ENCODE measurements around the gene GGT1.
"Not testable (repeated sequence)": the region's sequence is repeated elsewhere in the genome, so short reads cannot be mapped to it uniquely, and the experiment has no call there.

Gene GGT1

DNA sequence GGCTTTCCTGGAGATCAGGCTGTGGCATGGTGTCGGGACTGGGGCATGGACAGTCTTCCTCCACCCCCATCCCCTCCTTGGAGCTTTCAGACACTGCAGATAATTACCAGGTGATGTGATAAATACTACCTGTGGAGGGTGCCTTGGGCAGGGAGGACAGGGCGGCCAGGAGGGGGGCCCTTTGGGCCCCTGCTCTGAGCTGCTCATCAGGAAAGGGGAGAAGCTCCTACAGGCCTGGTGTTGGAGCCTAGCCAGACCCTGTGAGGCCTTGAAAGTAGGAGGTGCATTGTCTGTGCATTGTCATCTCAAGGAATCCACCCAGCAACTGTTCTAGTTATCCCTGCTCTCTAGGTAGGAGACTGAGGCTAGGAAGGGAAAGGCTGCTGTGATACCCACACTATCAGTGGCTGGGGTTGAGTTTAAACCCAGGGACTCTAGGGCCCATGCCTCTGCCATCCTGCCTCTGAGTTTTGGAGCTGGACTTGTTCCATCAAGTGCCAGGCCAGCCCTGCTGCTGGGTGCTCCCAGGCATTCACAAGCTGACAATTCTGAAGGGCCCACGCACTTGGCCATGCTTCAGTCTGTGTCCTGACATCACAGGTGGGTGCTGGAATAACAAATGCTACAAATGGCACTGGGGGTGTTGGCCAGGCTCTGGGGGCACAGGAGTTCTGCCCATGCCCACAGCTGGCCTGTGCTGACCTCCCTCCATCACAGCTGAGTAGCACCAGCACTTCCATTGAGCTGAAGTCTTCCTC lies 2.9 kb upstream of the GGT1 start:
- DNase-seq, ATAC-seq: not testable (repeated sequence)

DNA sequence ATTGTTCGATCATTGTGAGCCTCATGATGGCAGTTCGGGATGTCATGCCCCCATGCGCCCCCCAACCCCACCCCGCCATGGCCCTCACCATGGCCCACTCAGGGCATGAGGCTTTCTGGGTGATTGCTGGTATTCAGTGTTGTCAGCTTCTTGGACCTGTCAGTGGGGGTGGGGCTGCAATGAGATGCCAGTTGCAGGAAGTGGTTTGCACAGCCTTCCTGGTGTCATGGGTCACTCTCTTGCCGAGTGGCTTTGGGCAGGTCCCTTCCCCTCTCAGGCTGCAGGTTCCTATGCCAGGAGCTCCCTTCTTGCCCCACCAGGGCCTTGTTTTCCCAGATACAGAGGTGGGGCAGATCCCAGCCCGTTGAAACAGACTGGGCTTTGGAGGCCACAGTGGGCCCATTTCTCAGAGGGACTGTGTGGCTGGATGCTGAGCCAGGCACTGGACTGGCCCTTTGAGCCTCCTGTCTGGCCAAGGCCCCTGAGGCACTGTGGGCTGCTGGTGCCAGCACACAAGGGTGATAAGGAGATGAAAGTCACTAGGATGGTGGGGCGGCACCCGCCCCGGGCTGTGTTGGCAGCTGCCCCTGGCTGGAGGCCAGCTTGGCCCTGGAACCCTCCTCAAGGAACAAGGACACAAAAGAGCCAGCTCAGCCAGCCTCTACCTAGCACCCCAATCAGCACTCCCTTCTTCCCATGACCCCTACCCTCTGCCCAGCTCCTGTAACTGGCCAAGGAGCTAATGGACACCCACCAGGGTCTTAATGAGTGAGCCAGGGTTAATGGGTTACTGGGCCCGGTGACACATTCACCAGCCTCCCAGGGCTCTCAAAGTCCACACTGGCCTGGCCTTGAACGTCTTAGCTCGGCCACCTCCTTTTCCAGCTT lies 1.5 kb upstream of the GGT1 start:
- DNase-seq (no peak), ATAC-seq (no peak)

DNA sequence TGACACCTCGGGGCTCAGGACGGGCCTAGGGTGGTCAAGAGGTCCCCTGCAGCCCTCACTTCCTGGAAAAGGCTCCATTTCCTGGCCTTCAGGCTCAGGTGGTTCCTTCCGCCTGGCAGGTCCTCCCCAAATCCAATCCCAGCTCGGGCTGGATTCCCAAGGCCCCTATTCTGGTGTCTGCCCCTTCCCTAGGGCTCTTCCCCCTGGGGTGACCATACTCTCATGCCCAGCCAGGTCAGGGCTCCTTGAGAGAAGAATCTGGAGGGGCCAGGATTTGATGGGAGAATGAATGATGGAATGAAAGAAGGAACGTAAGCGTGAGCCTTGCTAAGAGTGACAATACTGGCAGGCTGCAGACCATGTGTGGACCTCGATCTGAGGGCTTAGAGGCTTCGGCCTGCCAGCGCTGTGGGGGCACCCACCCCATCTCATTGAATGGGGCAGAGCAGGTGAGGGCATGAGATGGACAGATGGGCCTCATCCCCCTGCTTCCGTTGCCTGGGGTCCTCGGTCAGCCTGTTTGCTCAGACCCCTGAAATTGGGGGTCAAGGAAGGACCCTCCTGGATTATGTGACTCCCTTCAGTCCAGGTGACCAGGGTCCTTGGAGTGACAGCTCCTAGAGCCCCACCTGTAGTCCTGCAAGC lies 766 bp upstream of the GGT1 start:
- DNase-seq, ATAC-seq: not testable (repeated sequence)

DNA sequence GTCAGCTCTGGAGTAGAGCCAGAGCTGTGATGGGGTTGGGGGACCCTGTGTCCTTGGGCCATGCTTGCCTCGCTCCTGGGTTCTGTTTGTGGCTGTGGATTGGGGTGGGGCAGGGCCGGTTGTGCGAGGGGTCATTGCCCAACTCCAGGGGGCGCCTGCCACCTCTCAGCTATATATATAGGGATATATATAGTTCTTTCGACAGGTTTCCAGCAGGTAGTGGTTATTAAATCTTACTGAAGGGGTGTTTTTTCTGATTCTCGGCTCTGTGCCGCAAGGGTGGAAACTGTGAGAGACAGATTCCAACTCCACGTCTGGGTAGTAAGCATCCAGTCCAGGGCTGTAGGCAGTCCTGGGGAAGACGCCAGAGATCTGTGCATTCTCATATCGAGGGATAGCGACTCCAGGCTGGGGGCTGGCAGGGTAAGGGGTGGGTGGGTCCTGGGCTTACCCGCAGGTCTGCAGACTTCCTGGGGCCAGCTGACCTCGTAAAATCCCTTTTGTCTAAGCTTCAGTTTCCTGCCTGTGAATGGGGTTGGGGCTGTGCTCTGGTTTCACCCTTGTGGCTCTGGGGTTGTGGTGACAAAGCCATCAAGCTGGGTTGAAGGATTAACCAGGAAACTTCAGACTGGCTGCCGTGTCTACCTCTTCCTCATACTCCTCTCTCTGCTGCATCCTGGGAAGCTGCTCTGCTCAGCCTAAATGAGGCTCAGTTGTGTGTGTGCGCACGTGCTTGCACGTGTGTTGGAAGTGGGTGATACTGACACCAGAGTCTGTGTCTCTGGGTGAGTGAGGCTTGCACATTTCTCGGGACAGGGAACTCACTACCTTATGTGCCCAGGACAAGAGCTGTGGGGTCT lies 1.0 kb downstream of the GGT1 start:
- DNase-seq, result peak; percentile 54

DNA sequence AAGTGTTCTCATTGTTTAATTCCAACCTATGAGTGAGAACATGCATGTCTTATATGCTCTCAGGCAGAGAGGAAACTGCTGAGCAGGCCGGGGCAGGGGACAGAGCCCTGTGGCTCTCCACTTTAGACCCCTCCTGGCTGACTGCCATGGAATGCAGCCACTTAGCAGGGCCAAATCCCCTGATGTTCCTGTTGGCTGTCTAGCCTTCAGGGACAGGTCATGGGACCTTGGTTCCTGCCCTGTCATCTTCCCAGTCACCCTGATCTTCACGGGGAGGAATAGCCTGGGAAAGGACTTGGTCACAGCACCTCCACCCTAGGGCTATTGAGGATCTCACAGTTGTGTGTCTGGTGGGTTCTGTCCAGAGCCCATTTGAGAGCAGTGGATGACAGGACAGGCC lies 3.3 kb downstream of the GGT1 start:
- ATAC-seq, DNase-seq: not testable (repeated sequence)

More for the DNA sequence above, 1.0 kb downstream of the GGT1 start:
- peak; percentile 37 for ATAC-seq

DNA sequence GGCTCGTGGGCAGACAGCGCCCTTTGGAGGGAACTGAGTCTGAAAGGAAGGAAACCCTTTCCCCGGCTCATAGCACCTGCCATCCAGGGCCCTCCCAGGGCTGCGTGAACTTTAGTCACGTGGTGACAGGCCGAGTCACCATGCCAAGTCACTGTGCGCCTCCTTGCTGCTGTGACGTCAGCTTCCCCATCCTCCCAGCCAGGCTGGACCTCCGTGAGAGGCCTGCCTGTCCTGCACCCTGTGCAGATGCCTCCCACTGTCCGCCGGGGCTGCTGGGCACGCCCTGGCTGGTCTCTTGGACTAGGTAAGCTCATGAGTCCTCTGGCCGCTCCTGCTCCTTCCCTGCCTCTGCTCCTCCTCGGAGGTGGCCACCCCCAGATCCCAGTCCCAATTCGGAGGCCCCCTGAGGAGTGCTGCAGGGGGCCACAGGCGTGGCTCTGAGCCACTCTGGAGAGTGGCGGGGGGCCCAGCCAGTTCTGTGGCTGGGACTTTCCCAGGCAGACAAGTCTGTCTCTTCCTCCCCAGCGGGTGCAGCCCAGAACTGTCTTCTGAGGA lies 4.5 kb downstream of the GGT1 start:
- ATAC-seq (peak; percentile 83), DNase-seq (peak; percentile 71)

DNA sequence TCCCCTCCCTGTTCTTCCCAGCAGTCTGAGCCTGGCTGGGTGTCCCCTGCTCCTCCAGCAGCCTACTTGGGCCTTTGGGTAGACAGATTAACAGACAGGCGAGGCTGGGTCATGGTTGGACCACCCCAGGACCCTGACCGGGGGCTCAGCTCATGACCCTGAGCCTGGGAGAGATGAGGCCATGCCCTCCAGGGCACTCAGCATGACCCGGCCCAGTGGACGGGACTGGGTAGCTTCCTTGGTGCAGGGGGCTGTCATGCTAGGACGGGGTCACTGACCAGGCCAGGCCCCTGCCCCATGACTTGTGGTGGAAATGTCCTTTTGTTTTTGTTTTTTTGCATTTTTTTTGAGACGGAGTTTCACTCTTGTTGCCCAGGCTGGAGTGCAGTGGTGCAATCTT lies 5.3 kb downstream of the GGT1 start:
- not testable (repeated sequence) for DNase-seq, ATAC-seq

DNA sequence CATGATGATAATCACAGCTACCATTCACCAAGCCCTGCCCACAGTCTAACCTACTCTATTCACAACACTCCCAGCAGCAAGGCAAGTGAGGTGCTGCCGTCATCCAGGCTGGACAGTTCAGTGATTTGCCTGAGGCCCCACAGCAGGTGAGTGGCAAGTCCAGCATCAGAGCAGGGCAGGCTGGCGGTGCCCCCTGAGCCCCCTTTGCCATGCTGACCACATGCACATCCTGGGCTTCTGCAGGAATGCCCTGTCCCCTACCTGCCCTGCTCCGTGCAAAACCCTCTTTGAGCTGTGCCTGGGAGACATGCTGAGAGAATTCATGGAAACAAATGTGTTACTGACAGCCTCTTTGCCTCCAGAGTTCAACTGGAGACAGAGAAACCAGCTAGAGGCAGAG lies 6.9 kb downstream of the GGT1 start:
- DNase-seq, ATAC-seq: not testable (repeated sequence)

DNA sequence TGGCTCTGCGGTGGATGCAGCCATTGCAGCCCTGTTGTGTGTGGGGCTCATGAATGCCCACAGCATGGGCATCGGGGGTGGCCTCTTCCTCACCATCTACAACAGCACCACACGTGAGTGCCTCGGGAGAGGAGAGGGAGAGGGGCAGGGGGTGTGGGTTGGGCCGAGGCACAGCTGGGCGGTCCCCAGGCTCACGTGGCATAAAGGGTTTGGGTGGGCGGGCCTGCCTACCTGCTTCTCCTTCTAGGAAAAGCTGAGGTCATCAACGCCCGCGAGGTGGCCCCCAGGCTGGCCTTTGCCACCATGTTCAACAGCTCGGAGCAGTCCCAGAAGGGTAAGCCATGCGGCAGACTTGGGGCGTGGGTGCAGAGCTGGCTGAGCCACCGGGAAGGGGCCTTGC lies 11.8 kb downstream of the GGT1 start:
- not testable (repeated sequence) for ATAC-seq, DNase-seq

DNA sequence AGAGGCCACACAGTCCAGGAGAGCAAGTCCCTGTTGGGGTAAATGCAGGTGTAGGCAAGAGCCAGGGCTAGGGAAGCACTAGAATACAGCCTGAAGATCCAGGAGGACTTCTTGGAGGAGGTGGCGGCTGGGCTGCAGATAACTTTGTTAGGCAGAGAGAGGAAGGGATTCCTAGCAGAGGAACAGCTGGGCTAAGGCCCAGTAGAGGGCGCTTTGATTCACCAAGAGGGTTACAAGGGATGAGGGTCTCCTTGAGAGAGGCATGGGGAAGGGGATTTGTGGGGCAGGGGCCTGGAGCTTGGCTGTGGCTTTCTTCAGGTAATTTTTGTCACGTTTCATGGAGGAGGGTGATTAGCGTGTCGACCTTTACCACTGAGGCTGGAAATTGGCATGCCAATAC lies 18.3 kb downstream of the GGT1 start:
- not testable (repeated sequence) for DNase-seq, ATAC-seq

DNA sequence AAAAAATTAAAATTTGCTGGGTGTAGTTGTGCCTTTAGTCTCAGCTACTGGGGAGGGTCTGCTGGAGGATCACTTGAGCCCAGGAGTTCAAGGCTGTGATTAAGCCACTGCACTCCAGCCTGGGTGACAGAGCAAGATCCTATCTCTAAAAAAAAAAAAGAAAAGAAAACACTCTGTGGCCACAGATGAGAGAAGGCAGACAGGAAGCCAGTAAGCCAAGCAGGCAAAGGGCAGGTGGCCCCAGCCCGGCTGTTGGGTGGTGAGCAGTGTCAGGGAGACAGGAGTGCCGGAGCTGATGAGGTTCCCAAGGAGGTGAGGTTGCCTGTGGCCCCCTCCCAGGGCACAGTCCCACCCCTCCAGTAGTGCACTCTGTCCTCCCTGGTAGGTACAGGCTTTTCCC lies 19.6 kb downstream of the GGT1 start:
- ATAC-seq, DNase-seq: not testable (repeated sequence)

DNA sequence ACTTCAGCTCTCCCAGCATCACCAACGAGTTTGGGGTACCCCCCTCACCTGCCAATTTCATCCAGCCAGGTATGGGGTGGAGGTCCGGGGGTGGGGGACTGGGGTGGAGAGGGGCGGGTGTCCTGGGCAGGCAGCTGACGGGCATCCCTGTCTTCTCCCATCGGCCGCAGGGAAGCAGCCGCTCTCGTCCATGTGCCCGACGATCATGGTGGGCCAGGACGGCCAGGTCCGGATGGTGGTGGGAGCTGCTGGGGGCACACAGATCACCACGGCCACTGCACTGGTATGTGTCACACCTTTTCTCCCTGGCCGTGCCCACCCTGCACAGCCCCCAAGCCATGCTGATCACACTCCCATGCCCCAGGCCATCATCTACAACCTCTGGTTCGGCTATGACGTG lies 24.9 kb downstream of the GGT1 start:
- not testable (repeated sequence) for ATAC-seq, DNase-seq

DNA sequence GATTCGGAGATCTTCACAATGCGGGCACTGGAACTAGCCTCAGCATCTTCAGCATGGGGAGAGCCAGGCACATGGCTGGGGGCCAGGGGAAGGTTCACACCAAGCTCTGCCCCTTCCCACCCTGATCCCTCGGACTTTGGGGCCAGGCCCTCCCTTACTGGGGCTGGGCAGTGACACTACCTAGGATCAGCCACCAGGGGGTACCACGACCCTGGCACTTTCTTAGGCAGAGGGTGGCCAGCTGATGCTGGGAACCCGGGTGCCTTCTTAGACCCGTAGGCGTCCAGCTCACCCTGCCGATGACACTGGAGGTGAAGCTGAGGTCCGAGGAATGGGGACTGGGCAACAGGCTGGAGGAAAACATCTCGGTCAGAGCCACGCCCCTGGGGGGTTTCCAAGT lies 26.1 kb downstream of the GGT1 start:
- peak; percentile 20 for DNase-seq
- ATAC-seq, result not testable (repeated sequence)

DNA sequence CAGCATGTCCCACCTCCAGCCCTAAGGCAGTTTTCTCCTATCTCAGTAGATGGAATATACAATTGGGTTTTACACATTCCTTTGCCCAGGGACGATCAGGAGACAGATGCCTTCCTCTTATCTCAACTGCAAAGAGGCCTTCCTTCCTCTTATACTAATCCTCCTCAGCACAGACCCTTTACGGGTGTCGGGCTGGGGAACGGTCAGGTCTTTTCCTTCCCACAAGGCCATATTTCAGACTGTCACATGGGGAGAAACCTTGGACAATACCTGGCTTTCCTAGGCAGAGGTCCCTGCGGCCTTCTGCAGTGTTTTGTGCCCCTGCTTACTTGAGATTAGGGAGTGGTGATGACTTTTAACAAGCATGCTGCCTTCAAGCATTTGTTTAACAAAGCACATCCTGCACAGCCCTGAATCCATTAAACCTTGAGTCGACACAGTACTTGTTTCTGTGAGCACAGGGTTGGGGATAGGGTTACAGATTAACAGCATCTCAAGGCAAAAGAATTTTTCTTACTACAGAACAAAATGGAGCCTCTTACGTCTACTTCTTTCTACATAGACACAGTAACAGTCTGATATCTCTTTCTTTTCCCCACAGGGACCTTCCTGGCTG lies 27.9 kb downstream of the GGT1 start:
- DNase-seq, ATAC-seq: not testable (repeated sequence)

DNA sequence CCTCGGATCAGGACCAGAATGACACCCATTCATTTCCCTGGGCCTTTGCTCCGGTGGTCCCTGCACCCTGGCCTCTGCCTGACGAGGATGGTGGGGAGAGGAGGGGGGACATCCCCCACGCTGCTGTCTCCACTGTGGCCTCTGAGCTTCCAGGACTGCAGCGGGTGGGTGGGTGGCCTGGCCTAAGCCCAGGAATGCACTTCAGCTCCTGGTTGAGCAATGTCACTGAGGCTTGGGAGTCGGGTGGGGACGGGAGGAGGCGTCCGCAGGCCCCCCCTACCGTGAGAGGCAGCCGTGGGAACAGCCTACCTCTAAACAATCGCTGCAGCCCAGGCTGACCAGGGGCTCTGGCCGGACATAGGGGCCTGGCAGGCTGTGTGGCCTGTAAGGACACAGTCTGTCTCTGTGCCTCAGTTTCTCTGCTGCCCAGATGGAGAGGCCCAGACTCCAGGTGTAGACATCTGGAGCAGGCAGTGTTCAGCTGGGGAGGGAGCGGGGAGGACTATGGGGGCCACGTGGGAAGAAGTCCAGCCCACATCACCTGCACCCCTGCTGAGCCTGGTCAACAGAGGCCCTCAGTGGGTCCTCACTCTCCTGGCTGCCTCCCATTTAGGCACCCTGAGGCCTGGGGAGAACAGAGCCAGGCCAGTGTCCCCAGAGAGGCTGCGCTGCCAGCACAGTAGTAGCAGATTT lies 28.6 kb downstream of the GGT1 start:
- not testable (repeated sequence) for ATAC-seq, DNase-seq

DNA sequence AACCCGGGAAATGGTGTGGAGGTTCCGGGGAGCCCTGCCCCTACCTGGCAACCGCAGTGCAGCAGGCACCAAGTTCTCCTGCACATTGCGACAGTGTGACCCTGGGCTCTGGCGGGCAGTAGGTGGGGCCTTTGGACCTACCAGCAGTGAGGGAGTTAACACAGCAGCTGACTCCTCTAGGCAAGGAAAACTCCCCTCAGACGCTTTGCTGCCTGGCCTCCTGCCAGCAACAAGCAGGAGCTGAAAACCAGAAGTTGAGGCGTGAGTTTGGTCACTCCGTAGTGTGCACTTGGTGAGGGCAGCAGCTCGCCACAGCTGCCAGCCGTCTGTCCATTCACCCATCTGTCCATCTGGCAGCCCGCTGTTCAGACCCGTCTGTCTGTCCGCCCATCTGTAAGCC lies 29.6 kb downstream of the GGT1 start:
- ATAC-seq, DNase-seq: not testable (repeated sequence)

DNA sequence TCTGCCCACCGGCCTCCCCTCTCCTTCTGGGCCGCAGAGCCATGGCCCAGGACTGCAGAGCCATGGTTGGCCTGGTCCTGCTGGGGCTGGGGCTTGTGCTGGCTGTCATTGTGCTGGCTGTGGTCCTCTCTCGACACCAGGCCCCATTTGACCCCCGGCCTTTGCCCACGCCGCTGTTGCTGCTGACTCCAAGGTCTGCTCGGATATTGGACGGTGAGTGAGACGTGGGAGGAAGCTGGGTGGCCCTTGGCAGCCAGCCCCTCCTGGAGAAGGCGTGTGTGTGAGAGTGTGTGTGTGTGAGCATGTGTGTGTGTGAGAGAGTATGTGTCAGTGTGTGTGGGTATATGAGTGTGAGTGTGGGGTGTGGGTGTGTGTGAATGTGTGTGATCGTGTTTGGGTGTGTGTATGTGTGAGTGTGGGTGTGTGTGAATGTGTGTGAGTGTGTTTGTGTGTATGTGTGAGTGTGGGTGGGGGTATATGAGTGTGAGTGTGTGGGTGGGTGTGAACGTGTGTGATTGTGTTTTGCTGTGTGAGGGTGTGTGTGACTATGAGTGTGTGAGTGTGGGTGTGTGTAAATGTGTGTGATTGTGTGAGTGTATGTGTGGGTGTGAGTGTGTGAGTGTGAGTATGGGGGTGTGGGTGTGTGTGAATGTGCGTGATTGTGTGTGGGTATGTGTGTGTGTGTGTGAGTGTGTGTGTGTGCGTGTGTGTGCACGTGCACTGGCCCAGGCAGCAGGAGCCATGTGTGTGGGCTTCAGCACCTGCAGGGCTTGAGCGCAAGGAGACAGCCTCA lies 30.4 kb downstream of the GGT1 start:
- not testable (repeated sequence) for ATAC-seq, DNase-seq

DNA sequence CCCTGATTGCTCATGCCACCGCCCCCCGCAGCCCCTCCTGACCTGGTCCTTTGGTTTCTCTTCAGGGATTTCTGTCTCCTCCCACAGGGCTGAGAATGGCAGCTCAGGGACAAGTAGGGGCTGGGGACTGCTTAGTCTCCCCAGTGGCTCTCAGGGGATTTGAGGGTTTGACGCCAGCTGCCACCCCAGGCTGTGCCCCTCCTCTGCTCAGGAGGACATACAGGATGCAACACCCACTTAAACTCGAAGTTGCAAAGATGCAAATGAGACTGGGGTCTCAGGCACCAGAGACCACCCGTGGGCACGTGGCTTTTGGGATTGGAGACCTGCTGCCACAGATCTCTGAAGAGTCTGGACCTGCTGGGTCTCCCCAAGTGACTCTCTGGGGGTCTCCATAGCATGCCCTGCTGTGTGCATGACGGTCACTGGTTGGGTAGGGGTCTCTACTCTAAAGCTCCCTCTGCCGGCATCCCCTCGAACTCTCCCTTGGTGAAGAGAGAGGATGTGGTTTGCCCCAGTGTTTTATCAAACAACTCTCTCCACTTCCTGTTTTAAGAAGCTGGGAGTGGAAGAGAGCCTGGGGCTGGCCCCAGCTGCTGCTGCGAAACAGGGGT lies 31.9 kb downstream of the GGT1 start:
- peak; percentile 11 for DNase-seq
- not testable (repeated sequence) for ATAC-seq

DNA sequence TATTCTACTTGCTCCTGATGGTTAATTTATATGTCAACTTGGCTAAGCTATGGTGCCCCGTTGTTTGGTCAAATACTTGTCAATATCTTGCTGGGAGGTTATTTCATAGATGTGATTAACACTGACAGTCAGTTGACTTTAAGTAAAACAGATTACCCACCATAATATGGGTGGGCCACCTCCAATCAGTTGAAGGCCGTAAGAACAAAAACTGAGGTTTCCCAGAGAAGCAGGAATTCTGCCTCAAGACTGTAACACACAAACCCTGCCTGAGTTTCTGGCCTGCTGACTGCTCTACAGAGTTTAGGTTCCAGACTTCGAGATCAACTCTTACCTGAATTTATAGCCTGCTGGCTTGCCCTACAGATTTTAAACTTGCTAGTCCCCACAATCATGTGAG lies 33.5 kb downstream of the GGT1 start:
- ATAC-seq, DNase-seq: not testable (repeated sequence)
